HG03565 (cell line): ENCODE results near the gene RGL1.

Experiments
- ATAC-seq: cut with Tn5 transposase; IDR thresholded peaks from one replicate; pipeline ENCODE4 v1.9.1; 2021; ENCODE audit warnings: mild to moderate bottlenecking, moderate library complexity; ENCODE audit not compliant: unreplicated experiment

The RGL1 gene

GRCh38 chr1:183885142-183885735 is 80.3 kb downstream of the RGL1 start:
- no peak for ATAC-seq

GRCh38 chr1:183886083-183886828 is 81.3 kb downstream of the RGL1 start:
- no peak for ATAC-seq

GRCh38 chr1:183886853-183887252 is 81.9 kb downstream of the RGL1 start:
- ATAC-seq, result no peak

GRCh38 chr1:183887826-183888819 is 83.2 kb downstream of the RGL1 start:
- ATAC-seq, result no peak

GRCh38 chr1:183889095-183889494 is 84.2 kb downstream of the RGL1 start:
- no peak for ATAC-seq

GRCh38 chr1:183891158-183891856 is 86.4 kb downstream of the RGL1 start:
- peak; percentile 71 for ATAC-seq

GRCh38 chr1:183892351-183892793 is 87.5 kb downstream of the RGL1 start:
- ATAC-seq, result no peak

GRCh38 chr1:183893561-183894289 is 88.8 kb downstream of the RGL1 start:
- ATAC-seq, result no peak

GRCh38 chr1:183894290-183894565 is 89.3 kb downstream of the RGL1 start:
- no peak for ATAC-seq

- ATAC-seq, result no peak
These were observed 91.6 kb downstream of the RGL1 start for GRCh38 chr1:183896466-183897048.

GRCh38 chr1:183898001-183898396 is 93.1 kb downstream of the RGL1 start:
- ATAC-seq, result peak; percentile 6

- ATAC-seq, result no peak
These were observed 93.7 kb downstream of the RGL1 start for GRCh38 chr1:183898610-183899009.

- ATAC-seq, result no peak
These were observed 96.9 kb downstream of the RGL1 start for GRCh38 chr1:183901748-183902330.

GRCh38 chr1:183903101-183903500 is 98.2 kb downstream of the RGL1 start:
- ATAC-seq, result no peak

- no peak for ATAC-seq
These were observed 100.7 kb downstream of the RGL1 start for GRCh38 chr1:183905508-183906113.

- ATAC-seq, result no peak
These were observed 102.2 kb downstream of the RGL1 start for GRCh38 chr1:183907070-183907469.

- ATAC-seq, result no peak
These were observed 103.2 kb downstream of the RGL1 start for GRCh38 chr1:183908079-183908478.

GRCh38 chr1:183909672-183910071 is 104.8 kb downstream of the RGL1 start:
- ATAC-seq, result no peak

- no peak for ATAC-seq
These were observed 105.9 kb downstream of the RGL1 start for GRCh38 chr1:183910845-183911244.
